GM20000 (cell line): Measurements from ENCODE around the gene NMUR2.

Experiments used
- DNase-seq: peaks from one replicate; pipeline ENCODE4 v3.0.0; 2012; ENCODE audit warnings: low spot score
- TF ChIP-seq, protein P1 (sequence below): IDR thresholded peaks from 2 replicates; pipeline ENCODE4 v1.5.1; 2012; ENCODE audit warnings: mild to moderate bottlenecking, control low read depth; ENCODE audit errors: extremely low read depth, missing control alignments

NMUR2 gene

DNA sequence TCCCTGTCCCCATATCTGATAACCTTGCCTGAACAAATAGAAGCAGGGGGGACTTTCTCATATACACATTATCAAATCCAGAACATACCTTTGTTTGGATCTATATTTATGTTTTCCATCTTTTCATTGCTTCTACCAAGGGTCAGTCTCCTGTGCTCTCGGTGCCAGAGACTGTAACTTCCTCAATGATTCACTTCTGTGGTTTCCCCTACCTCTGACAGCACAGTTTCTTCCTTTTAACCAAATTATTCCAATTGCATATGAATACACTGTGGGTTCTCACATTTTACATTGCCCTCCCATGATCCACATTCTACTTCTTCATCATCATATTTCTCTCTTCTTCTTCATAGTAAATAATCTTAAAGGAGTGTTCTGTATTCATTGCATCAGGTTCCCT lies 32.2 kb downstream of the NMUR2 start:
- DNase-seq = no peak
- TF ChIP-seq, protein P1, sequence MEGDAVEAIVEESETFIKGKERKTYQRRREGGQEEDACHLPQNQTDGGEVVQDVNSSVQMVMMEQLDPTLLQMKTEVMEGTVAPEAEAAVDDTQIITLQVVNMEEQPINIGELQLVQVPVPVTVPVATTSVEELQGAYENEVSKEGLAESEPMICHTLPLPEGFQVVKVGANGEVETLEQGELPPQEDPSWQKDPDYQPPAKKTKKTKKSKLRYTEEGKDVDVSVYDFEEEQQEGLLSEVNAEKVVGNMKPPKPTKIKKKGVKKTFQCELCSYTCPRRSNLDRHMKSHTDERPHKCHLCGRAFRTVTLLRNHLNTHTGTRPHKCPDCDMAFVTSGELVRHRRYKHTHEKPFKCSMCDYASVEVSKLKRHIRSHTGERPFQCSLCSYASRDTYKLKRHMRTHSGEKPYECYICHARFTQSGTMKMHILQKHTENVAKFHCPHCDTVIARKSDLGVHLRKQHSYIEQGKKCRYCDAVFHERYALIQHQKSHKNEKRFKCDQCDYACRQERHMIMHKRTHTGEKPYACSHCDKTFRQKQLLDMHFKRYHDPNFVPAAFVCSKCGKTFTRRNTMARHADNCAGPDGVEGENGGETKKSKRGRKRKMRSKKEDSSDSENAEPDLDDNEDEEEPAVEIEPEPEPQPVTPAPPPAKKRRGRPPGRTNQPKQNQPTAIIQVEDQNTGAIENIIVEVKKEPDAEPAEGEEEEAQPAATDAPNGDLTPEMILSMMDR = no peak

DNA sequence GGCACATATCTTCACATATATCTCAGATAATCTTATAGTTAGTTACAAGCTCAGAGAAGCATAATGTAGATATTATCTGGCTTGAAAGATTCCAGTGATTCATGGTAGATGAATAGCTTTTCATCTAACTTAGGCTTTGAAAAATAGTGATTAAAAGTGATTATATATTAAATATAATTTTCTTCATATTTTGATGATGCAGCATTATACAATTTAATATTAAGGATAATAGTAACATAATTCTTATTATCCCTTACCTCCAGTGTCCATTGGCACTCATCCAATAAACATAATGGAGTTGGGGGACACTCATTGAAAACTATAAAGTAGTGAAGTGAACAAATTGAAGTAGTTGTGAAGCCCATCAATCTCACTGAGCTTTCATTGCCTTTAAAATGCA lies 35.8 kb downstream of the NMUR2 start:
- TF ChIP-seq, protein P1 = no peak
- no peak for DNase-seq

DNA sequence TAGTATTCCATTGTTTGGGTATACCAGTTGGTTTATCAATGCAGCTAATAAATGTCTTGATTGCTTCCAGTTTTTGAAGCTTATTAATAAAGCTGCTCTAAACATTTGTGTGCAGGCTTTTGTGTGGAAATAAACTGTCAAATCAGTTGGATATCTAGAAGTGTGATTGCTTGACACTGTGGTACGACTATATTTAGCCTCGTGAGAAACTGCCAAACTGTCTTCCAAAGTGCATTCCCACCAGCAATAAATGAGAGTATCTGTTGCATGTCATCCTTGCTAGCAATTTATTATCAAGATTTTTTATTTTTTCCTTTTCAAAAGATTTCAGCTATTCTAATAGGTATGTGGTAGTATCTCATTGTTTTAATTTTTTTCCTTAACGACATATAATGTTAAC lies 37.5 kb downstream of the NMUR2 start:
- DNase-seq = no peak
- TF ChIP-seq, protein P1 = no peak

DNA sequence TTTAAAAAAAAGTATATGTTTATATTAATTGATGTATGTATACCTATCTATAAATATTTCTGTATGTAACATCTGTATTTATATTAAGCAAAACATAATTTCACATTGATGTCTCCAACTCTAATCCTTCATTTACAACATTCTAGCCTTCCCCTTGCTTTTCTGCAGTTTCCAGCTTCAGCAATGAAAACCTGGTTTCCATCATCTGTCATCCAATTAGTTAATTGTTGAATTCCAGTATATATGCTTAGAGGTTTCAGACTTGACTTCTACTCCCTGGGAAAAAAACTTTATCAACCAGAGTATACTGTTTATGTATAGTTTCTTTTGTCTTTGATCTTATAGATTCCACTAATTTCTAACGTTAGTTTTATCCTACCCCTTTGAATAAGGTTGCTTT lies 38.4 kb downstream of the NMUR2 start:
- no peak for DNase-seq
- TF ChIP-seq, protein P1 = no peak

DNA sequence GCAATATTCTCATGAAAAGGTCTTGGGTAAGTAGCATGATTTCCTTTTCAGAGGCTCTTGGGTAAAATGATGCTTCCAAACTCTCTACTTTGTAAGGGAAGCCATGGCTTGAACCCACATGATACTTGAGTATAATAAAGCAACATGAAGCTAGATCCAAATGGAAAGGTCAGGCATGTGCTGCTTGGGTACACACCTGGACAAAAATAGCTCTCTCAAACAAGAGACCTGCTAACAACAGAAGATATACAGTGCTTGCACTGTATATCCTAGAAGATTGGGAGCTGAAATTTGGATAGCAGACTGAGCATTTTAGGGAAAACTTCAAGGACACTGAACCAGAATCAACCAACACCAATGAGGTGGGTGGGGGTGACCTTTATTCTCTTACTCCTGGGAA lies 40.2 kb downstream of the NMUR2 start:
- no peak for DNase-seq
- TF ChIP-seq, protein P1 = no peak

DNA sequence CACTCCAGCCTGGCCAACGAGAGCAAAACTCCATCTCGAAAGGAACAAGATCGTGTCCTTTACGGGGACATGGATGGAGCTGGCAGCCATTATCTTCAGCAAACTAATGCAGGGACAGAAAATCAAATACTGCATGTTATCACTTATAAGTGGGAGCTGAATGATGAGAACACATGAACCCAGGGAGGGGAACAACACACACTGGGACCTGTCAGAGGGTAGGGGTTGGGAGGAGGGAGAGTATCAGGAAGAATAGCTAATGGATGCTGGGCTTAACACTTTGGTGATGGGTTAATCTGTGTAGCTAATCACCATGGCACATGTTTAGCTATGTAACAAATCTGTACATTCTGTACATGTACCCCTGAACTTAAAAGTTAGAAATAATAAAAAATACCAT lies 40.9 kb downstream of the NMUR2 start:
- DNase-seq = no peak
- TF ChIP-seq, protein P1 = no peak

DNA sequence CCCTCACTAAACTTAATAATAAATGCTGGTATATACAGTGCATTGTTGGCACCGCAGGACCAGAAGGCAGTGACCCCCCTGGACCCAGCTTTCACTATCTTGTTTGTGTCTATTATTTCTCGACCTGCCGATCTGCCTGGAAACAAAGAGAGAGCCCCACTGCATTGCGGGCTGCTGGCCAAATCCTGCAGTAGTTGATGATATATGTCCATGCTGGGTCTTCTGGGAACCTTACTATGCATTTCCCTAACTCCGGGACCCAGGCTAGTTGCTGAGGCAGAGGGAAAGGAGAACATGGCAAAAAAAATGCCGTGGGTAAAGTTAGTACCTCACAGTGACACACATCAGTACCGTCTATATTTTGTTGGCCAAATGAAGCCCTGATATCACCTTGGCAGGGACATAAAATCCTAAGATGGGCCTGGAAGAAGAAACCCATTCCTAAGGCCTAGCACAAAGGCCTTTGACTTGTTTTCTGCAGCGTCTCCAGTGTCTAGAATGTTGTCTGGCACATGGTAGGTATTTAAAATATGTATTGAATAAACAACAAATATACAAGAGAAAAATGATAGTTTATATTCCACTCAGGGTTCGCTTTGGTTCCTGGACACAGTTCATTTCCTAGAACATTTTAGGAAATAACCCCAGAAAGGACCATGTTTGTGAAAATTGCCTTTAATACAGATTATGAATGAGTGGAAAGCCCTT lies 46.1 kb downstream of the NMUR2 start:
- no peak for DNase-seq
- TF ChIP-seq, protein P1 = no peak
